Smooth muscle cell (in vitro differentiated cells): ENCODE results near the gene DGUOK. TPM values are rescaled to one million over a fixed set of nuclear protein-coding genes. Genes with fewer than 3 reads are reported as not detected.

Source experiments
- DNase-seq: peaks from one replicate; lab custom pipeline; 2025; ENCODE audit not compliant: unreplicated experiment; lab: John Stamatoyannopoulos, UW
- H2AFZ ChIP-seq: fragments of 200-600 bp; sonication (generic); 2 replicates; pipeline ENCODE4 v1.6.0; 2016; ENCODE audit warnings: antibody characterized with exemption, low read depth, mild to moderate bottlenecking
- H3F3A ChIP-seq: fragments of 200-600 bp; sonication (generic); 2 replicates; pipeline ENCODE4 v1.6.0; 2017; ENCODE audit warnings: antibody characterized with exemption, low read depth
- H3K27ac ChIP-seq: fragments of 200-600 bp; sonication (generic); 2 replicates; pipeline ENCODE4 v1.5.1; 2016; ENCODE audit warnings: low read depth, mild to moderate bottlenecking
- H3K27me3 ChIP-seq: fragments of 200-600 bp; sonication (generic); 2 replicates; pipeline ENCODE4 v1.6.1; 2016; ENCODE audit warnings: low read depth, mild to moderate bottlenecking
- H3K36me3 ChIP-seq: fragments of 200-600 bp; sonication (generic); 2 replicates; pipeline ENCODE4 v1.5.1; 2016; ENCODE audit warnings: low read depth
- H3K4me1 ChIP-seq: fragments of 200-600 bp; sonication (generic); 2 replicates; pipeline ENCODE4 v1.5.1; 2016; ENCODE audit warnings: low read depth
- H3K4me2 ChIP-seq: fragments of 200-600 bp; sonication (generic); 2 replicates; pipeline ENCODE4 v1.6.0; 2016; ENCODE audit warnings: mild to moderate bottlenecking
- H3K4me3 ChIP-seq: fragments of 200-600 bp; sonication (generic); 2 replicates; pipeline ENCODE4 v1.5.1; 2016; ENCODE audit warnings: mild to moderate bottlenecking
- H3K79me2 ChIP-seq: fragments of 200-600 bp; sonication (generic); 2 replicates; pipeline ENCODE4 v1.6.0; 2016; ENCODE audit warnings: low read depth, mild to moderate bottlenecking
- H3K9ac ChIP-seq: fragments of 200-600 bp; sonication (generic); 2 replicates; pipeline ENCODE4 v1.6.0; 2016; ENCODE audit warnings: low read depth
- H3K9me3 ChIP-seq: fragments of 200-600 bp; sonication (generic); replicated peaks from 2 replicates; pipeline ENCODE4 v1.5.1; 2016; ENCODE audit warnings: low read depth
- H4K20me1 ChIP-seq: fragments of 200-600 bp; sonication (generic); 2 replicates; pipeline ENCODE4 v1.6.0; 2016; ENCODE audit warnings: low read depth
- CTCF ChIP-seq: fragments of 200-600 bp; sonication (generic); IDR thresholded peaks from 2 replicates; pipeline ENCODE4 v1.5.1; 2017; ENCODE audit warnings: borderline replicate concordance, mild to moderate bottlenecking, antibody characterized with exemption; ENCODE audit not compliant: insufficient read depth, poor library complexity, severe bottlenecking
- WGBS: methylation state at CpG from one replicate; pipeline ENCODE4 v1.1.7; 2016; ENCODE audit warnings: low lambda C conversion rate; 5-methylcytosine and 5-hydroxymethylcytosine counted together
- polyA plus RNA-seq: library from polyadenylated mRNA; unstranded; fragments of >200 nt; fragmentation: Nextera tagmentation; extraction: Ambion mirVana; gene quantifications from 2 replicates; pipeline ENCODE4 v1.2.1, GENCODE V29; 2016
- total RNA-seq: library from RNA; depleted of rRNA; stranded (reverse); fragments of >200 nt; gene quantifications from 2 replicates; pipeline ENCODE4 v1.2.3, GENCODE V29; 2014

DGUOK gene
- total and polyA plus RNA-seq, 2 experiments from 2014 or later = 112 to 154 TPM

- Histone ChIP-seq H4K20me1 (no peaks in the 10 kb centered on the region), H2AFZ (no peak overlapping the region), H3K27ac (no peak overlapping the region), H3K9me3 (no peaks in the 10 kb centered on the region), H3K27me3 (no peaks in the 10 kb centered on the region), H3K36me3 (no peaks in the 10 kb centered on the region), H3K4me2 (peak overlapping the region; percentile 82), H3K4me1 (peaks cover 27% of the 10 kb centered on the region), H3K79me2 (no peaks in the 10 kb centered on the region), H3F3A (peaks cover 8% of the 10 kb centered on the region), H3K9ac (no peak overlapping the region), H3K4me3 (peak overlapping the region; percentile 41)
- DNase-seq = no peak
- WGBS = 78% methylated on average over 2 of the region's 2 CpGs
- no peak for TF ChIP-seq CTCF
These were observed 53.9 kb downstream of the DGUOK start for GRCh38 chr2:73980566-73980965.

GRCh38 chr2:73981081-73982001 is 54.7 kb downstream of the DGUOK start:
- no peak for TF ChIP-seq CTCF
- Histone ChIP-seq H3K36me3 (no peaks in the 10 kb centered on the region), H3K4me2 (peak overlapping the region; percentile 82), H3K27me3 (no peaks in the 10 kb centered on the region), H3K4me1 (peaks cover 32% of the 10 kb centered on the region), H3K79me2 (no peaks in the 10 kb centered on the region), H4K20me1 (no peaks in the 10 kb centered on the region), H3F3A (peaks cover 8% of the 10 kb centered on the region), H3K4me3 (peak overlapping the region; percentile 41), H3K9ac (no peak overlapping the region), H3K9me3 (no peaks in the 10 kb centered on the region), H3K27ac (no peak overlapping the region), H2AFZ (peak overlapping the region; percentile 8)
- 4% methylated on average over 31 of the region's 31 CpGs for WGBS
- DNase-seq = no peak

GRCh38 chr2:73982140-73982617 is 55.5 kb downstream of the DGUOK start:
- 63% methylated on average over 7 of the region's 7 CpGs for WGBS

More at GRCh38 chr2:73982140-73982617, 55.5 kb downstream of the DGUOK start:
- Histone ChIP-seq H3F3A (peaks cover 8% of the 10 kb centered on the region), H3K9ac (no peak overlapping the region), H3K4me1 (peaks cover 38% of the 10 kb centered on the region), H4K20me1 (no peaks in the 10 kb centered on the region), H3K4me3 (peak overlapping the region; percentile 41), H2AFZ (no peak overlapping the region), H3K4me2 (peak overlapping the region; percentile 82), H3K36me3 (no peaks in the 10 kb centered on the region), H3K27ac (no peak overlapping the region), H3K27me3 (no peaks in the 10 kb centered on the region), H3K9me3 (no peaks in the 10 kb centered on the region), H3K79me2 (peaks cover 5% of the 10 kb centered on the region)
- DNase-seq = no peak
- no peak for TF ChIP-seq CTCF
